Thyroid gland (tissue), 4 donors: ENCODE results near the gene SCEL. TPM values are rescaled to one million over a fixed set of nuclear protein-coding genes. Genes with fewer than 3 reads are reported as not detected.

ENCODE experiments used
- DNase-seq, 2 donors: peaks; one replicate each; pipeline ENCODE4 v3.0.0-alpha.2; 2019
- H3K27ac ChIP-seq, 3 donors: fragments of 200-600 bp; sonication (generic); 1 replicate in 2 of 3; 2 replicates in 1 of 3; pipeline ENCODE4 v1.5.1; 2016 to 2019; ENCODE audit warnings: mild to moderate bottlenecking in 1 of 3, moderate library complexity in 1 of 3
- H3K27me3 ChIP-seq: fragments of 200-600 bp; sonication (generic); one replicate; pipeline ENCODE4 v1.5.1; 2019
- H3K36me3 ChIP-seq, 2 donors: fragments of 200-600 bp; sonication (generic); one replicate each; pipeline ENCODE4 v1.5.1; 2016 to 2019
- H3K4me1 ChIP-seq, 2 donors: fragments of 200-600 bp; sonication (generic); one replicate each; pipeline ENCODE4 v1.5.1; 2017 to 2019
- H3K4me3 ChIP-seq, 3 donors: fragments of 200-600 bp; sonication (generic); replicated peaks in 1 of 3; 1 replicate in 2 of 3; 2 replicates in 1 of 3; pipeline ENCODE4 v1.5.1; 2016; ENCODE audit warnings: mild to moderate bottlenecking in 1 of 3
- H3K9me3 ChIP-seq: fragments of 200-600 bp; sonication (generic); one replicate; pipeline ENCODE4 v1.5.1; 2017
- POLR2A ChIP-seq, 2 donors: fragments of 450-650 bp; IDR thresholded peaks; one replicate each; pipeline ENCODE4 v1.6.1; 2017; ENCODE audit warnings: antibody characterized with exemption in 2 of 2, mild to moderate bottlenecking in 2 of 2, moderate library complexity in 1 of 2
- WGBS, 2 donors: methylation state at CpG; one replicate each; pipeline ENCODE4 v1.1.5; 2017; 5-methylcytosine and 5-hydroxymethylcytosine counted together
- intact Hi-C: fragments of 100-400 bp; cut with DNase I; formaldehyde crosslinking; loops from one replicate; pipeline ENCODE4 v1.15.1; 2023
- total RNA-seq, 4 donors: library from RNA; depleted of rRNA; stranded (reverse); fragments of >200 nt; gene quantifications; one replicate each; pipeline ENCODE4 v1.2.3, GENCODE V29; 2016
- TF ChIP-seq, protein P1 (sequence below), 6 experiments: fragments of 200-600 bp in 3 of 6; fragments of 450-650 bp in 3 of 6; sonication (generic) in 3 of 6; IDR thresholded peaks; one replicate each; pipeline ENCODE4 v1.5.1; 2016 to 2019; ENCODE audit warnings: antibody characterized with exemption in 6 of 6, mild to moderate bottlenecking in 2 of 6, inconsistent platforms in 1 of 6, moderate library complexity in 1 of 6

Gene SCEL
- total RNA-seq, 4 donors from 2014 or later: 0.79 to 3.4 (median 2.0) TPM

DNA sequence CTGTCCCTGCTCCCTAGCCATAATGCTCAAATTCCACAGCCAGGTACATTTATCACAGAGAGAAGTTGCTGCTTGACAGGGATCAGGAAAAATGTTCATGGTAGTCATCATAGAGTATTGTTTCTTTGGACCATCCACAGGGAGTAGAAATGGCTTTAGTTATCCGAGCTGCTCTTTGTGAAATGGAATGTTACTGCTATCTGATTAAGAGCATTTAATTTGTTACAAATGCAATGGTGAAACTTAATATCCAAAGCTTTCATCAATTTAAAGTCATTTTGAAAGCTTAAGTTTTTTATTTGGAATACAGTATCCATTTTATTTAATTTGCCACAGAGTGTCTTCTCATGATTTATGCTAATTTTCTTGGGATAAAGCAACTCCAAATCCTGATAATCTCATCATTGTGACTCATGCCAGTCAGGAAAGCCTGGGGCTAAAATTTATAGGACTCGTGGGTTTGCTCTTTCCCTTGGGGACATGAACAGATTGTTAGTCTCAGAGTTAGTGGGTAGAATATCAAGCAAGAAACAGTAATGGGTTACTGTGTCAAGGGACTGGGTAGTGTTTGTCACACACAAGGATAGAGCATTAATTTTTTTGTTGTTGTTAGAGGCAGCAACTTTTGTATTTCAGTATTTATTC, 59.8 kb downstream of the SCEL start:
- no peaks in the 10 kb centered on the region for H3K27me3 ChIP-seq
- DNase-seq: no peak
- H3K36me3 ChIP-seq: no peaks in the 10 kb centered on the region
- no peaks in the 10 kb centered on the region for H3K9me3 ChIP-seq
- no peak overlapping the region for H3K27ac ChIP-seq
- intact Hi-C loops: loop anchor here (10.0 kb wide), 1 partner anchor 150 kb away; no protein-coding TSS in a partner anchor
- no peaks in the 10 kb centered on the region for H3K4me1 ChIP-seq
- no peak for TF ChIP-seq POLR2A (IDR thresholded peaks at IDR 0.05)
- TF ChIP-seq, protein P1, sequence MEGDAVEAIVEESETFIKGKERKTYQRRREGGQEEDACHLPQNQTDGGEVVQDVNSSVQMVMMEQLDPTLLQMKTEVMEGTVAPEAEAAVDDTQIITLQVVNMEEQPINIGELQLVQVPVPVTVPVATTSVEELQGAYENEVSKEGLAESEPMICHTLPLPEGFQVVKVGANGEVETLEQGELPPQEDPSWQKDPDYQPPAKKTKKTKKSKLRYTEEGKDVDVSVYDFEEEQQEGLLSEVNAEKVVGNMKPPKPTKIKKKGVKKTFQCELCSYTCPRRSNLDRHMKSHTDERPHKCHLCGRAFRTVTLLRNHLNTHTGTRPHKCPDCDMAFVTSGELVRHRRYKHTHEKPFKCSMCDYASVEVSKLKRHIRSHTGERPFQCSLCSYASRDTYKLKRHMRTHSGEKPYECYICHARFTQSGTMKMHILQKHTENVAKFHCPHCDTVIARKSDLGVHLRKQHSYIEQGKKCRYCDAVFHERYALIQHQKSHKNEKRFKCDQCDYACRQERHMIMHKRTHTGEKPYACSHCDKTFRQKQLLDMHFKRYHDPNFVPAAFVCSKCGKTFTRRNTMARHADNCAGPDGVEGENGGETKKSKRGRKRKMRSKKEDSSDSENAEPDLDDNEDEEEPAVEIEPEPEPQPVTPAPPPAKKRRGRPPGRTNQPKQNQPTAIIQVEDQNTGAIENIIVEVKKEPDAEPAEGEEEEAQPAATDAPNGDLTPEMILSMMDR (IDR thresholded peaks at IDR 0.05): no peak
- WGBS, 2 donors: 55 to 61% methylated on average over 2 of the region's 2 CpGs
- no peak overlapping the region for H3K4me3 ChIP-seq

- TF ChIP-seq, protein P1 (IDR thresholded peaks at IDR 0.05): no peak
- no peak for TF ChIP-seq POLR2A (IDR thresholded peaks at IDR 0.05)
- no peaks in the 10 kb centered on the region for H3K4me1 ChIP-seq
- H3K4me3 ChIP-seq: no peak overlapping the region
- no peak for DNase-seq
- no peaks in the 10 kb centered on the region for H3K27me3 ChIP-seq
- intact Hi-C loops: loop anchor here (10.0 kb wide), 1 partner anchor 148 kb away; no protein-coding TSS in a partner anchor
- 74 to 79% methylated on average over 1 of the region's 1 CpG for WGBS, 2 donors
- no peak overlapping the region for H3K27ac ChIP-seq
- no peaks in the 10 kb centered on the region for H3K36me3 ChIP-seq
- no peaks in the 10 kb centered on the region for H3K9me3 ChIP-seq
Observed at GRCh38 chr13:77596777-77597176, 61.3 kb downstream of the SCEL start.

DNA sequence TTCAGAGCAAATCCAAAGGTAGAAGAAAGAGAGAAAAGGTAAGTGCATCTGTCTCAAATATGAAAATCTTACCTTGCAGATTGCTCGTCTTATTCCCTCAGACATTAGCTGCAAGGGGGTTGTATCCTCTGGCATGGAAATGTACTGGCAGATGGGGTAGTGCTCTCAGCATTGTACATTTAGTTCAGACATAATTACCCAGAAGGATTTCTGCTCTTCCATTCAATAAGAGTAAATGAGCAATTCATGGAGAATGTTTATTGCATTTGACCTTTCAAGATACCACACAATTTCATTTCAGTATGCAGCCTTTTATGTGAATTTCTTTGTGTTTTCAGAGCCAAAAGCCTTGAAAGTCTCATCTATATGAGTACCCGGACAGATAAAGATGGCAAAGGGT, 63.8 kb downstream of the SCEL start:
- H3K27me3 ChIP-seq: no peaks in the 10 kb centered on the region
- no peaks in the 10 kb centered on the region for H3K9me3 ChIP-seq
- no peaks in the 10 kb centered on the region for H3K36me3 ChIP-seq
- 95 to 96% methylated on average over 2 of the region's 2 CpGs for WGBS, 2 donors
- intact Hi-C loops: loop anchor here (10.0 kb wide), 1 partner anchor 145 kb away; no protein-coding TSS in a partner anchor
- no peak overlapping the region for H3K4me3 ChIP-seq
- TF ChIP-seq, protein P1 (IDR thresholded peaks at IDR 0.05): no peak
- no peak for TF ChIP-seq POLR2A (IDR thresholded peaks at IDR 0.05)
- no peak for DNase-seq
- no peaks in the 10 kb centered on the region for H3K4me1 ChIP-seq
- no peak overlapping the region for H3K27ac ChIP-seq

DNA sequence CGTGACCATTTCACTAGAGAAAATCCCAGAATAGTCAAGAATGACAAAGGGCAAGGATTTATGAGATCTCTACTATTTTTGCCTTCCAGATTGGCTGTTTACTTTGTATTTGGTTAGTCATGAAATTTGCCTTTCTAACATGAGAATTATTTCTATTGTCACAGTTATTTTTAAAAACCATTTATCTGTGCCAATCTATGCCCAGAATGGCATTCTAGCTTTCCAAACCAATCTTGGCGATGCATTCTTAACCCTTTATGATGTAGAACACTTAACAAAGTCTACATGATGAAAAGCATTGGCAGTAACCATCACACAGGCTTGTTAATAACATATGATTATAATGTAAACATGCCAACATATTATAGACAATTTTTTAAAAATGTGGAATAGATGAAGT, 65.2 kb downstream of the SCEL start:
- DNase-seq: no peak
- H3K27me3 ChIP-seq: no peaks in the 10 kb centered on the region
- TF ChIP-seq POLR2A (IDR thresholded peaks at IDR 0.05): no peak
- TF ChIP-seq, protein P1 (IDR thresholded peaks at IDR 0.05): no peak
- no peak overlapping the region for H3K4me3 ChIP-seq
- intact Hi-C loops: no loop called here
- H3K27ac ChIP-seq: no peak overlapping the region
- no peaks in the 10 kb centered on the region for H3K9me3 ChIP-seq
- no peaks in the 10 kb centered on the region for H3K36me3 ChIP-seq
- WGBS, 2 donors: 85 to 89% methylated on average over 2 of the region's 2 CpGs
- H3K4me1 ChIP-seq: no peaks in the 10 kb centered on the region

- Histone ChIP-seq H3K4me1 (no peaks in the 10 kb centered on the region), H3K9me3 (no peaks in the 10 kb centered on the region), H3K36me3 (no peaks in the 10 kb centered on the region), H3K27ac (no peak overlapping the region), H3K27me3 (no peaks in the 10 kb centered on the region), H3K4me3 (no peak overlapping the region)
- DNase-seq: no peak
- WGBS, 2 donors: 94 to 96% methylated on average over 1 of the region's 1 CpG
- TF ChIP-seq, protein P1 (IDR thresholded peaks at IDR 0.05): no peak
- no peak for TF ChIP-seq POLR2A (IDR thresholded peaks at IDR 0.05)
- intact Hi-C loops: no loop called here
Observed at GRCh38 chr13:77611068-77611467, 75.6 kb downstream of the SCEL start.
